GM12878 (cell line): ENCODE measurements around the gene DLX3. TPM values are rescaled to one million over a fixed set of nuclear protein-coding genes. Genes with fewer than 3 reads are reported as not detected.
A peak's percentile ranks its signal among the peaks of the same experiment; 100 is the strongest.

Experiments used
- ATAC-seq: fragments of 200-7000 bp; cut with Tn5 transposase; 3 replicates; pipeline ENCODE4 v1.9.1; 2020; ENCODE audit warnings: mild to moderate bottlenecking, moderate library complexity
- BruUV-seq: library from RNA; stranded (reverse); fragments of 400-500 nt; replicated peaks from 2 replicates; lab custom pipeline; 2021; lab: Mats Ljungman, UMichigan
- CTCF ChIA-PET: fragments of 300-600 bp; sonication (Branson Sonifier 250); formaldehyde crosslinking; extraction: SDS; loops from one replicate; lab custom pipeline; 2021; ENCODE audit warnings: inconsistent platforms; lab: Yijun Ruan, JAX
- POLR2A ChIA-PET: fragments of 350-600 bp; formaldehyde crosslinking; extraction: SDS; loops from one replicate; lab custom pipeline; 2021; ENCODE audit warnings: inconsistent platforms; lab: Charles Lee
- RAD21 ChIA-PET: fragments of 300-600 bp; sonication (Branson Sonifier 250); formaldehyde crosslinking; loops from one replicate; lab custom pipeline; 2023; ENCODE audit warnings: antibody characterized with exemption; ENCODE audit not compliant: unreplicated experiment; lab: Charles Lee
- SMC1A ChIA-PET: fragments of 300-600 bp; sonication (Branson Sonifier 250); formaldehyde crosslinking; loops from one replicate; lab custom pipeline; 2023; ENCODE audit not compliant: unreplicated experiment, uncharacterized antibody; lab: Charles Lee
- DNase-seq: peaks from one replicate; pipeline ENCODE4 v3.0.0-alpha.2; 2011; ENCODE audit warnings: low read depth, low spot score
- FAIRE-seq: peaks from 3 replicates; lab custom pipeline; 2011; peaks lifted over from hg19 to GRCh38; lab: Jason Lieb, UNC
- H2AFZ ChIP-seq: 2 replicates; pipeline ENCODE4 v1.6.0; 2011; ENCODE audit warnings: low read depth, low read length, control low read depth; ENCODE audit not compliant: control insufficient read depth
- H3K27ac ChIP-seq: 2 replicates; pipeline ENCODE4 v1.5.1; 2011; ENCODE audit warnings: control low read depth; ENCODE audit not compliant: control insufficient read depth, insufficient read depth
- H3K27me3 ChIP-seq, 2 experiments: replicated peaks in 1 of 2; 2 replicates each; pipeline versions ENCODE4 v1.6.0 to v1.6.1; 2011; ENCODE audit warnings: low read length in 1 of 2; ENCODE audit not compliant: control insufficient read depth in 2 of 2, insufficient read depth in 2 of 2
- H3K36me3 ChIP-seq, 2 experiments: 2 replicates each; pipeline ENCODE4 v1.5.1; 2011; ENCODE audit warnings: low read length in 1 of 2; ENCODE audit not compliant: control insufficient read depth in 2 of 2, insufficient read depth in 2 of 2
- H3K4me1 ChIP-seq: 2 replicates; pipeline ENCODE4 v1.6.1; 2011; ENCODE audit warnings: mild to moderate bottlenecking, low read length, moderate library complexity, mixed read lengths; ENCODE audit not compliant: control insufficient read depth, insufficient read depth
- H3K4me2 ChIP-seq: 2 replicates; pipeline ENCODE4 v1.6.0; 2011; ENCODE audit warnings: control low read depth; ENCODE audit not compliant: control insufficient read depth, insufficient read depth
- H3K4me3 ChIP-seq: fragments of 200-600 bp; sonication (generic); 2 replicates; pipeline ENCODE4 v1.5.1; 2016
- H3K79me2 ChIP-seq: 2 replicates; pipeline ENCODE4 v1.6.0; 2011; ENCODE audit warnings: low read length; ENCODE audit not compliant: control insufficient read depth, insufficient read depth
- H3K9ac ChIP-seq: 2 replicates; pipeline ENCODE4 v1.8.0; 2011; ENCODE audit warnings: low read length, control low read depth, mixed read lengths; ENCODE audit not compliant: control insufficient read depth, insufficient read depth
- H3K9me3 ChIP-seq: replicated peaks from 3 replicates; pipeline ENCODE4 v1.5.1; 2011; ENCODE audit warnings: mild to moderate bottlenecking, low read length; ENCODE audit not compliant: control insufficient read depth, insufficient read depth
- H4K20me1 ChIP-seq: 2 replicates; pipeline ENCODE4 v1.6.0; 2011; ENCODE audit not compliant: control insufficient read depth, insufficient read depth
- BCL11A ChIP-seq: IDR thresholded peaks from 2 replicates; pipeline ENCODE4 v1.6.1; 2011; ENCODE audit warnings: low read depth, low read length
- E2F4 ChIP-seq: IDR thresholded peaks from 2 replicates; pipeline ENCODE4 v1.6.1; 2012; ENCODE audit warnings: low read depth, low read length, improper control_type of control experiment
- ZBED1 ChIP-seq: IDR thresholded peaks from 2 replicates; pipeline ENCODE4 v1.6.1; 2016; ENCODE audit warnings: borderline replicate concordance
- WGBS: methylation state at CpG from one replicate; pipeline ENCODE4 v1.1.6; 2016; ENCODE audit warnings: low lambda C conversion rate; ENCODE audit not compliant: insufficient replicate concordance, insufficient coverage; ENCODE audit errors: missing lambda C conversion rate; 5-methylcytosine and 5-hydroxymethylcytosine counted together
- in situ Hi-C: fragments of 300-500 bp; cut with MboI; formaldehyde crosslinking; loops from 9 replicates; pipeline ENCODE4 v1.14.3; 2018; ENCODE audit warnings: mixed read lengths
- intact Hi-C: fragments of 100-400 bp; cut with micrococcal nuclease; formaldehyde crosslinking; loops from one replicate; pipeline ENCODE4 v1.14.2; 2022; ENCODE audit not compliant: unreplicated experiment
- polyA plus RNA-seq, 11 experiments: library from polyadenylated mRNA; depleted of rRNA in 4 of 11; unstranded in 6 of 11; stranded (reverse) in 5 of 11; fragments of >200 nt; fragmentation: Nextera tagmentation in 4 of 11; fragmentation: Illumina TruSeq in 1 of 11; extraction: Ambion mirVana in 4 of 11; extraction: Trizol in 1 of 11; gene quantifications; 1 replicate in 1 of 11; 2 replicates in 10 of 11; pipeline versions ENCODE4 v1.2.1 to v1.2.3, GENCODE V29; 2011 to 2016; ENCODE audit warnings: inconsistent platforms in 2 of 11, missing spikeins in 2 of 11, low read depth in 1 of 11
- total RNA-seq, 4 experiments: library from RNA; depleted of rRNA in 3 of 4; stranded (reverse); fragments of >200 nt in 3 of 4; fragmentation: Illumina TruSeq in 1 of 4; extraction: Trizol in 1 of 4; gene quantifications; 2 replicates each; pipeline versions ENCODE4 v1.2.1 to v1.2.3, GENCODE V29; 2013 to 2021
- TF ChIP-seq, protein P1 (sequence below): IDR thresholded peaks from 2 replicates; pipeline ENCODE4 v1.6.1; 2011; ENCODE audit warnings: borderline replicate concordance, low read depth, mild to moderate bottlenecking, moderate library complexity, mixed read lengths, low read length; ENCODE audit not compliant: insufficient read depth; ENCODE audit errors: extremely low read length

DLX3 gene
- total and polyA plus RNA-seq, 10 of the 15 experiments (the other 5 are each of a cell fraction or from before 2014, with no cell fraction given), result not detected

DNA sequence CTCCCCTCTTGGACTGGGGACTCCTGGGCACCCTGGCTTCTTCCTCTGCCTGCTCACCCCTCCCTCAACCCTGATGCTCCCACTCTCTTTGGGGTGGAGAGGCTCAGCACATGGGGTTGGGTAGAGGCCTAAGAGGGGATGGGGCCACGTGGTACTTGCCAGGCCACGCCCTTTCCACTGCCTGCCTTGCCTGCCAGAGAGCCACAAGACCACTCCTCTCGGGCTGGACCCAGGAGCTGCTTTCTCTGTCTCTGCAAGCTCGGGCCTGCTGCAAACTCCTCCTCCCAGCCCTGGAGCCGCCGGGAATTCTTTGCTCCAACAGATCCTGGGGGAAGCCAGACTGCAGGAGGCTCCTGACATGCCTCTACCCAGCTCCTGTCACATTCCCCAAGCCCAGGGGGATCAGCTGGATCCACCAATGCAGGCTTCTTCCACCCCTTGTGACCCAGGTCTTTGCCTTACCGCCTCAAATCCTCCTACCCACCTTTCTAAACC, 14.3 kb downstream of the DLX3 start:
- in situ Hi-C loops (no loop called here), intact Hi-C loops (no loop called here)
- H3K4me2 ChIP-seq, result no peak overlapping the region
- ATAC-seq, result no peak
- H3K79me2 ChIP-seq, result no peaks in the 10 kb centered on the region
- no peak for DNase-seq
- H3K9ac ChIP-seq, result no peak overlapping the region
- no peaks in the 10 kb centered on the region for H3K9me3 ChIP-seq
- 6% methylated on average over 7 of the region's 7 CpGs for WGBS
- BruUV-seq, result no TSS peak
- ChIA-PET CTCF (interaction anchor here (4.8 kb wide), 1 partner anchor 17 kb away, joined by 28 read pairs; no protein-coding TSS in a partner anchor), RAD21 (no interaction called here)
- no peak overlapping the region for H2AFZ ChIP-seq
- no peak overlapping the region for H3K4me3 ChIP-seq
- no peak overlapping the region for H3K27ac ChIP-seq
- no peaks in the 10 kb centered on the region for H3K36me3 ChIP-seq
- TF ChIP-seq ZBED1, result no peak
- TF ChIP-seq E2F4, result no peak
- TF ChIP-seq, protein P1, sequence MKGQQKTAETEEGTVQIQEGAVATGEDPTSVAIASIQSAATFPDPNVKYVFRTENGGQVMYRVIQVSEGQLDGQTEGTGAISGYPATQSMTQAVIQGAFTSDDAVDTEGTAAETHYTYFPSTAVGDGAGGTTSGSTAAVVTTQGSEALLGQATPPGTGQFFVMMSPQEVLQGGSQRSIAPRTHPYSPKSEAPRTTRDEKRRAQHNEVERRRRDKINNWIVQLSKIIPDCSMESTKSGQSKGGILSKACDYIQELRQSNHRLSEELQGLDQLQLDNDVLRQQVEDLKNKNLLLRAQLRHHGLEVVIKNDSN, result peak; percentile 50
- no peak for TF ChIP-seq BCL11A
- TF ChIP-seq, all 136 proteins: peak for 1
- Histone ChIP-seq H3K4me1 (no peaks in the 10 kb centered on the region), H4K20me1 (no peaks in the 10 kb centered on the region), H3K27me3 (peaks cover 0 to 6% of the 10 kb centered on the region in 2 experiments; a peak in 3 of 4 replicates)
- FAIRE-seq, result no peak
- SMC1A ChIA-PET, result no interaction called here
- POLR2A ChIA-PET, result no interaction called here
